HCT116 (cell line): ENCODE data around the gene DKK3. TPM values are rescaled to one million over a fixed set of nuclear protein-coding genes. Genes with fewer than 3 reads are reported as not detected.

Experiments
- ATAC-seq: fragments of 200-7000 bp; cut with Tn5 transposase; 2 replicates; pipeline ENCODE4 v1.9.1; 2020; ENCODE audit warnings: mild to moderate bottlenecking, moderate library complexity
- BruUV-seq: library from RNA; stranded (reverse); fragments of 400-500 nt; replicated peaks from 2 replicates; lab custom pipeline; 2021; lab: Mats Ljungman, UMichigan
- CTCF ChIA-PET: fragments of 300-600 bp; sonication (Branson Sonifier 250); formaldehyde crosslinking; loops from one replicate; lab custom pipeline; 2021; ENCODE audit warnings: antibody characterized with exemption; lab: Charles Lee
- POLR2A ChIA-PET: fragments of 300-600, 350-600 bp; sonication (Branson Sonifier 250); formaldehyde crosslinking; loops from one replicate; lab custom pipeline; 2021; ENCODE audit warnings: antibody characterized with exemption; lab: Charles Lee
- RAD21 ChIA-PET, 2 experiments: fragments of 300-600 bp; sonication (Branson Sonifier 250); formaldehyde crosslinking; loops; one replicate each; lab custom pipeline; 2023; ENCODE audit warnings: low total read pairs in 2 of 2; ENCODE audit not compliant: uncharacterized antibody in 2 of 2, unreplicated experiment in 2 of 2, low non-redundant PET in 1 of 2; lab: Charles Lee
- DNase-seq: peaks from one replicate; pipeline ENCODE4 v3.0.0-alpha.2; 2010; ENCODE audit warnings: low read depth, low spot score
- H2AFZ ChIP-seq: fragments of 200-600 bp; shearing (Covaris generic), sonication (generic); 2 replicates; pipeline ENCODE4 v1.6.1; 2017; ENCODE audit warnings: low read depth, mixed run types, mixed read lengths, antibody characterized with exemption, low read length; ENCODE audit not compliant: poor library complexity, severe bottlenecking
- H3K27ac ChIP-seq: 2 replicates; pipeline ENCODE4 v1.5.1; 2012; ENCODE audit warnings: low read depth, low read length
- H3K27me3 ChIP-seq: fragments of 200-600 bp; sonication (generic); 2 replicates; pipeline ENCODE4 v1.6.1; 2016; ENCODE audit warnings: mixed run types, low read length, mixed read lengths; ENCODE audit not compliant: insufficient read depth
- H3K36me3 ChIP-seq, 2 experiments: fragments of 200-500 bp in 1 of 2; fragments of 200-600 bp in 1 of 2; sonication (Bioruptor generic) in 1 of 2; sonication (generic) in 1 of 2; 2 replicates each; pipeline versions ENCODE4 v1.5.1 to v1.6.1; 2014 to 2016; ENCODE audit warnings: low read length in 2 of 2, inconsistent platforms in 1 of 2, mixed read lengths in 1 of 2, mixed run types in 1 of 2; ENCODE audit not compliant: insufficient read depth in 2 of 2, control insufficient read depth in 1 of 2
- H3K4me1 ChIP-seq, 2 experiments: fragments of 200-600 bp in 1 of 2; sonication (generic) in 1 of 2; 2 replicates each; pipeline versions ENCODE4 v1.5.1 to v1.6.1; 2012 to 2017; ENCODE audit warnings: low read length in 2 of 2, inconsistent platforms in 1 of 2, mild to moderate bottlenecking in 1 of 2, mixed read lengths in 1 of 2, mixed run types in 1 of 2, moderate library complexity in 1 of 2; ENCODE audit not compliant: insufficient read depth in 2 of 2, control insufficient read depth in 1 of 2
- H3K4me2 ChIP-seq: fragments of 200-600 bp; sonication (generic); 2 replicates; pipeline ENCODE4 v1.6.1; 2017; ENCODE audit warnings: mixed run types, low read length, mixed read lengths
- H3K4me3 ChIP-seq, 2 experiments: fragments of 200-600 bp in 1 of 2; sonication (generic) in 1 of 2; replicated peaks in 1 of 2; 2 replicates each; pipeline ENCODE4 v1.5.1; 2011 to 2016; ENCODE audit warnings: low read length in 2 of 2, control low read depth in 1 of 2, low read depth in 1 of 2, mild to moderate bottlenecking in 1 of 2, mixed read lengths in 1 of 2, mixed run types in 1 of 2
- H3K79me2 ChIP-seq: fragments of 200-600 bp; sonication (generic); 2 replicates; pipeline ENCODE4 v1.6.1; 2017; ENCODE audit warnings: mild to moderate bottlenecking, mixed run types, low read length, moderate library complexity, mixed read lengths; ENCODE audit not compliant: insufficient read depth
- H3K9ac ChIP-seq: fragments of 200-600 bp; sonication (generic); 2 replicates; pipeline ENCODE4 v1.6.1; 2016; ENCODE audit warnings: low read length, mixed read lengths
- H3K9me2 ChIP-seq: fragments of 200-600 bp; sonication (generic), shearing (Covaris generic); 2 replicates; pipeline ENCODE4 v1.6.1; 2017; ENCODE audit warnings: mixed run types, mild to moderate bottlenecking, moderate library complexity; ENCODE audit not compliant: insufficient read depth
- H3K9me3 ChIP-seq, 2 experiments: fragments of 200-500 bp in 1 of 2; fragments of 200-600 bp in 1 of 2; sonication (Bioruptor generic) in 1 of 2; sonication (generic) in 1 of 2; 2 replicates each; pipeline ENCODE4 v1.6.1; 2014 to 2017; ENCODE audit warnings: low read length in 2 of 2, mixed read lengths in 2 of 2, inconsistent platforms in 1 of 2, low read depth in 1 of 2, mild to moderate bottlenecking in 1 of 2, mixed run types in 1 of 2, moderate library complexity in 1 of 2; ENCODE audit not compliant: control insufficient read depth in 1 of 2, insufficient read depth in 1 of 2
- H4K20me1 ChIP-seq: fragments of 200-600 bp; sonication (generic), shearing (Covaris generic); 2 replicates; pipeline ENCODE4 v1.6.1; 2017; ENCODE audit warnings: mixed run types, mild to moderate bottlenecking, moderate library complexity; ENCODE audit not compliant: insufficient read depth
- CBX3 ChIP-seq: IDR thresholded peaks from 2 replicates; pipeline ENCODE4 v1.6.1; 2012; ENCODE audit warnings: low read depth
- CEBPB ChIP-seq: IDR thresholded peaks from 2 replicates; pipeline ENCODE4 v1.6.1; 2012; ENCODE audit warnings: low read depth
- ELF1 ChIP-seq: IDR thresholded peaks from 2 replicates; pipeline ENCODE4 v1.6.1; 2012; ENCODE audit warnings: low read depth, borderline replicate concordance
- EZH2 ChIP-seq: fragments of 200-600 bp; sonication (generic); IDR thresholded peaks from 2 replicates; pipeline ENCODE4 v1.6.1; 2017; ENCODE audit warnings: antibody characterized with exemption, mixed run types
- EZH2phosphoT487 ChIP-seq: fragments of 200-600 bp; IDR thresholded peaks from 2 replicates; pipeline ENCODE4 v1.6.1; 2018; ENCODE audit warnings: antibody characterized with exemption, borderline replicate concordance
- FOSL1 ChIP-seq: IDR thresholded peaks from 2 replicates; pipeline ENCODE4 v1.6.1; 2012; ENCODE audit warnings: low read depth
- JUND ChIP-seq: IDR thresholded peaks from 2 replicates; pipeline ENCODE4 v1.6.1; 2012
- POLR2A ChIP-seq: IDR thresholded peaks from 2 replicates; pipeline ENCODE4 v1.7.0; 2011; ENCODE audit warnings: borderline replicate concordance; ENCODE audit not compliant: insufficient read depth, insufficient read length; ENCODE audit errors: extremely low read depth
- POLR2AphosphoS5 ChIP-seq: IDR thresholded peaks from 2 replicates; pipeline ENCODE4 v1.6.1; 2011; ENCODE audit warnings: mild to moderate bottlenecking, low read depth, low read length, moderate library complexity
- RAD21 ChIP-seq: IDR thresholded peaks from 2 replicates; pipeline ENCODE4 v1.6.1; 2012; ENCODE audit warnings: low read depth, mild to moderate bottlenecking
- SIN3A ChIP-seq: IDR thresholded peaks from 2 replicates; pipeline ENCODE4 v1.6.1; 2012; ENCODE audit warnings: low read depth
- SP1 ChIP-seq: IDR thresholded peaks from 2 replicates; pipeline ENCODE4 v1.6.1; 2012; ENCODE audit warnings: low read depth
- SRF ChIP-seq: IDR thresholded peaks from 2 replicates; pipeline ENCODE4 v1.6.1; 2012; ENCODE audit warnings: low read depth
- YY1 ChIP-seq: IDR thresholded peaks from 2 replicates; pipeline ENCODE4 v1.6.1; 2011; ENCODE audit warnings: low read length, low read depth, moderate library complexity, mild to moderate bottlenecking; ENCODE audit not compliant: insufficient replicate concordance; ENCODE audit errors: extremely low read depth
- ZNF274 ChIP-seq: fragments of 200-500 bp; sonication (Bioruptor generic); IDR thresholded peaks from 2 replicates; pipeline ENCODE4 v1.6.1; 2014; ENCODE audit warnings: mild to moderate bottlenecking, low read depth, low read length, inconsistent platforms
- intact Hi-C: fragments of 100-400 bp; cut with micrococcal nuclease; formaldehyde crosslinking; loops from 2 replicates; pipeline ENCODE4 v1.10.0; 2022
- total RNA-seq: library from RNA; stranded (reverse); gene quantifications from one replicate; pipeline ENCODE4 v1.2.1, GENCODE V29; 2021; ENCODE audit not compliant: unreplicated experiment
- TF ChIP-seq, protein P1 (sequence below), 3 experiments: fragments of 200-600 bp in 1 of 3; sonication (generic) in 1 of 3; IDR thresholded peaks in 2 of 3; conservative IDR thresholded peaks in 1 of 3; 2 replicates each; pipeline ENCODE4 v1.5.1; 2012 to 2017; ENCODE audit warnings: low read depth in 2 of 3, low read length in 2 of 3, antibody characterized with exemption in 1 of 3, borderline replicate concordance in 1 of 3, control low read depth in 1 of 3, mild to moderate bottlenecking in 1 of 3, mixed read lengths in 1 of 3, mixed run types in 1 of 3, moderate library complexity in 1 of 3; ENCODE audit not compliant: insufficient read depth in 1 of 3

DKK3 gene
- total RNA-seq, 1 experiment from 2014 or later: 0.49 TPM

DNA sequence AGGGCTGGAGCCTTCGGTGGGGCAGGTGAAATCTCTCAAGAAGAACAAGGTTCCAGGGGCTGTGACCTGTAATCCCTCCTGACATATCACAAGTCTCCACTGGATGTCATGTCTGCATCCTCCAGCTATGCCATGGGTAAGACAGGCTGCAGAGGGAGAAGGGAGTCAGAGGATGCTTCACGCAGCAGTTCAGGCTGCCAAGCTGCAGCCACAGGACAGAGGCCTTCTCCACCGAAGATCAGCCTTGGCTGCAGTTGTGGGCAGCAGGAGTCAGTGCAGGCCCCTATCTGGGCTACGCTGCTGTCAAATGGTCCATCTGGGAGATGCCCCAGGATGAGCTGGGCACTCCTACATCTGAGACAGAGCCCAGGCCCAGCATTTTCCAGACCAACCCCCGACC lies 25.0 kb downstream of the DKK3 start:
- DNase-seq (no peak), ATAC-seq (no peak)
- no peak overlapping the region for H2AFZ ChIP-seq
- POLR2A ChIA-PET: no interaction called here
- no peaks in the 10 kb centered on the region for H3K79me2 ChIP-seq
- H3K4me1 ChIP-seq: peaks cover 0 to 25% of the 10 kb centered on the region in 2 experiments; a peak in 2 of 4 replicates
- no peak overlapping the region for H3K9ac ChIP-seq
- no peaks in the 10 kb centered on the region; a peak in 1 of 4 replicates for H3K9me3 ChIP-seq
- no peaks in the 10 kb centered on the region for H3K36me3 ChIP-seq
- H3K4me3 ChIP-seq: no peak overlapping the region
- H3K27ac ChIP-seq: no peak overlapping the region
- no peaks in the 10 kb centered on the region for H4K20me1 ChIP-seq
- H3K4me2 ChIP-seq: no peak overlapping the region
- no peak for TF ChIP-seq SP1
- TF ChIP-seq EZH2phosphoT487: no peak
- no peak for TF ChIP-seq SRF
- TF ChIP-seq CEBPB: no peak
- no peak for TF ChIP-seq FOSL1
- TF ChIP-seq, protein P1, sequence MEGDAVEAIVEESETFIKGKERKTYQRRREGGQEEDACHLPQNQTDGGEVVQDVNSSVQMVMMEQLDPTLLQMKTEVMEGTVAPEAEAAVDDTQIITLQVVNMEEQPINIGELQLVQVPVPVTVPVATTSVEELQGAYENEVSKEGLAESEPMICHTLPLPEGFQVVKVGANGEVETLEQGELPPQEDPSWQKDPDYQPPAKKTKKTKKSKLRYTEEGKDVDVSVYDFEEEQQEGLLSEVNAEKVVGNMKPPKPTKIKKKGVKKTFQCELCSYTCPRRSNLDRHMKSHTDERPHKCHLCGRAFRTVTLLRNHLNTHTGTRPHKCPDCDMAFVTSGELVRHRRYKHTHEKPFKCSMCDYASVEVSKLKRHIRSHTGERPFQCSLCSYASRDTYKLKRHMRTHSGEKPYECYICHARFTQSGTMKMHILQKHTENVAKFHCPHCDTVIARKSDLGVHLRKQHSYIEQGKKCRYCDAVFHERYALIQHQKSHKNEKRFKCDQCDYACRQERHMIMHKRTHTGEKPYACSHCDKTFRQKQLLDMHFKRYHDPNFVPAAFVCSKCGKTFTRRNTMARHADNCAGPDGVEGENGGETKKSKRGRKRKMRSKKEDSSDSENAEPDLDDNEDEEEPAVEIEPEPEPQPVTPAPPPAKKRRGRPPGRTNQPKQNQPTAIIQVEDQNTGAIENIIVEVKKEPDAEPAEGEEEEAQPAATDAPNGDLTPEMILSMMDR (IDR thresholded peaks at IDR 0.05 in 2 of 3, conservative IDR thresholded peaks at IDR 0.05 in 1 of 3; ENCODE audit: borderline replicate concordance in 1 of 3, insufficient read depth in 1 of 3, low read depth in 2 of 3, low read length in 2 of 3): no peak
- CTCF ChIA-PET: no interaction called here
- intact Hi-C loops: no loop called here
- H3K9me2 ChIP-seq: no peaks in the 10 kb centered on the region
- no TSS peak for BruUV-seq
- RAD21 ChIA-PET: no interaction called here
- H3K27me3 ChIP-seq: no peaks in the 10 kb centered on the region

DNA sequence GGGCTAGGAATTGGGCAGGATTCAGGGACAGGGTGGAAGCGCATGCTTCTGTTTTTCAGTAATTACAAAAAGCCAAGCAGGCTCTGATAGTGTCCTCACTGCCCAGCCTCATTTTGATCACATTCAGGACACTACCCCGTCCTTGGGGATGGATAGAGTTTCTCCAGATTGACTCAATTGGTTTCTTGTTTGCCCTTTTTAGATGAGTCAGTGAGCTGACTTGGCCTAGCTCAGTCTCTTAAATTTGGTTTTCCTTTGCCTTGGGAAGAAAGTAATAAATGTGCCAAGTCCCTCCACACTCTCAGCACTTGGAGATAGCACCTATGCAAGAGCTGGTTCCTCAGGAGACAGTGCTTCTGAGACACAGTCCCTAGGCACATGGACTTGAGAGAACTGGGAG lies 25.5 kb downstream of the DKK3 start:
- H3K4me2 ChIP-seq: no peak overlapping the region
- intact Hi-C loops: no loop called here
- H3K36me3 ChIP-seq: no peaks in the 10 kb centered on the region
- no peak for ATAC-seq
- no peak for DNase-seq
- POLR2A ChIA-PET: no interaction called here
- peaks cover 0 to 24% of the 10 kb centered on the region in 2 experiments; a peak in 2 of 4 replicates for H3K4me1 ChIP-seq
- CTCF ChIA-PET: no interaction called here
- no peak overlapping the region for H3K9ac ChIP-seq
- H3K9me2 ChIP-seq: no peaks in the 10 kb centered on the region
- no peak overlapping the region for H3K4me3 ChIP-seq
- RAD21 ChIA-PET: interaction anchor here in 1 of 2 experiments (0.6 kb wide), 1 partner anchor 63 kb away, joined by 5 read pairs; no protein-coding TSS in a partner anchor
- BruUV-seq: no TSS peak
- H3K9me3 ChIP-seq: no peaks in the 10 kb centered on the region; a peak in 1 of 4 replicates
- H4K20me1 ChIP-seq: no peaks in the 10 kb centered on the region
- no peak overlapping the region for H3K27ac ChIP-seq
- H2AFZ ChIP-seq: no peak overlapping the region
- H3K27me3 ChIP-seq: no peaks in the 10 kb centered on the region
- H3K79me2 ChIP-seq: no peaks in the 10 kb centered on the region
- no peak for TF ChIP-seq SIN3A
- TF ChIP-seq RAD21: no peak
- no peak for TF ChIP-seq ELF1
- no peak for TF ChIP-seq CEBPB
- TF ChIP-seq ZNF274: no peak
- no peak for TF ChIP-seq YY1
- no peak for TF ChIP-seq POLR2AphosphoS5
- TF ChIP-seq, protein P1 (IDR thresholded peaks at IDR 0.05 in 2 of 3, conservative IDR thresholded peaks at IDR 0.05 in 1 of 3; ENCODE audit: borderline replicate concordance in 1 of 3, insufficient read depth in 1 of 3, low read depth in 2 of 3, low read length in 2 of 3): no peak
- TF ChIP-seq CBX3: no peak
- no peak for TF ChIP-seq POLR2A
- TF ChIP-seq EZH2: no peak
- no peak for TF ChIP-seq FOSL1
- no peak for TF ChIP-seq SP1
- no peak for TF ChIP-seq JUND
